ENCODE data around the gene NALCN.

- TF ChIP-seq, protein P1, sequence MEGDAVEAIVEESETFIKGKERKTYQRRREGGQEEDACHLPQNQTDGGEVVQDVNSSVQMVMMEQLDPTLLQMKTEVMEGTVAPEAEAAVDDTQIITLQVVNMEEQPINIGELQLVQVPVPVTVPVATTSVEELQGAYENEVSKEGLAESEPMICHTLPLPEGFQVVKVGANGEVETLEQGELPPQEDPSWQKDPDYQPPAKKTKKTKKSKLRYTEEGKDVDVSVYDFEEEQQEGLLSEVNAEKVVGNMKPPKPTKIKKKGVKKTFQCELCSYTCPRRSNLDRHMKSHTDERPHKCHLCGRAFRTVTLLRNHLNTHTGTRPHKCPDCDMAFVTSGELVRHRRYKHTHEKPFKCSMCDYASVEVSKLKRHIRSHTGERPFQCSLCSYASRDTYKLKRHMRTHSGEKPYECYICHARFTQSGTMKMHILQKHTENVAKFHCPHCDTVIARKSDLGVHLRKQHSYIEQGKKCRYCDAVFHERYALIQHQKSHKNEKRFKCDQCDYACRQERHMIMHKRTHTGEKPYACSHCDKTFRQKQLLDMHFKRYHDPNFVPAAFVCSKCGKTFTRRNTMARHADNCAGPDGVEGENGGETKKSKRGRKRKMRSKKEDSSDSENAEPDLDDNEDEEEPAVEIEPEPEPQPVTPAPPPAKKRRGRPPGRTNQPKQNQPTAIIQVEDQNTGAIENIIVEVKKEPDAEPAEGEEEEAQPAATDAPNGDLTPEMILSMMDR (conservative IDR thresholded peaks at IDR 0.05 in 1 of 2, IDR thresholded peaks at IDR 0.05 in 1 of 2; ENCODE audit: low read depth in 1 of 2, low read length in 2 of 2): no peak
- TF ChIP-seq EZH2 (IDR thresholded peaks at IDR 0.05; ENCODE audit: low read length, missing control alignments): no peak
Measured at GRCh38 chr13:101465877-101466276, 49.6 kb upstream of the NALCN start.

All from fibroblast of lung (primary cell).